Pancreas (tissue), 10 donors: Measurements from ENCODE around the gene CCNI. TPM values are rescaled to one million over a fixed set of nuclear protein-coding genes. Genes with fewer than 3 reads are reported as not detected.
A peak's percentile ranks its signal among the peaks of the same experiment; 100 is the strongest.
"Not testable (repeated sequence)": the region's sequence is repeated elsewhere in the genome, so short reads cannot be mapped to it uniquely, and the experiment has no call there.

ENCODE experiments used
- ATAC-seq, 4 donors: fragments of 200-7000 bp; cut with Tn5 transposase; one replicate each; pipeline versions ENCODE4 v1.8.0 to v1.9.1; 2020; ENCODE audit warnings: mild to moderate bottlenecking in 4 of 4, moderate library complexity in 4 of 4
- DNase-seq, 6 donors: peaks; one replicate each; pipeline ENCODE4 v3.0.0-alpha.2; 2020
- FAIRE-seq: peaks from 2 replicates; lab custom pipeline; 2012; peaks lifted over from hg19 to GRCh38; lab: Jason Lieb, UNC
- H3K27ac ChIP-seq, 4 donors: fragments of 200-600 bp; sonication (generic); 1 replicate in 3 of 4; 2 replicates in 1 of 4; pipeline versions ENCODE4 v1.5.0 to v1.8.0; 2020
- H3K27me3 ChIP-seq, 4 donors: fragments of 200-600 bp; one replicate each; pipeline ENCODE4 v1.8.0; 2021
- H3K36me3 ChIP-seq, 3 donors: fragments of 200-600 bp; sonication (generic) in 1 of 3; one replicate each; pipeline versions ENCODE4 v1.5.0 to v1.8.0; 2020 to 2021
- H3K4me1 ChIP-seq, 3 donors: fragments of 200-600 bp; one replicate each; pipeline ENCODE4 v1.8.0; 2021
- H3K4me3 ChIP-seq, 4 donors: fragments of 200-600 bp; sonication (generic) in 2 of 4; one replicate each; pipeline versions ENCODE4 v1.5.0 to v1.8.0; 2020 to 2021
- H3K9me3 ChIP-seq, 4 donors: fragments of 200-600 bp; one replicate each; pipeline ENCODE4 v1.8.0; 2021
- CTCF ChIP-seq, 4 donors: fragments of 200-600 bp; sonication (generic) in 3 of 4; IDR thresholded peaks; one replicate each; pipeline versions ENCODE4 v1.5.0 to v1.8.0; 2021; ENCODE audit warnings: antibody characterized with exemption in 4 of 4
- WGBS, 2 donors: extraction: QIAGEN DNeasy Blood & Tissue Kit; methylation state at CpG; one replicate each; pipeline ENCODE4 v1.1.7; 2013; 5-methylcytosine and 5-hydroxymethylcytosine counted together
- intact Hi-C, 3 donors: fragments of 100-400 bp; cut with DNase I; formaldehyde crosslinking; loops; one replicate each; pipeline versions ENCODE4 v1.11.1 to v1.14.2; 2022
- polyA plus RNA-seq, 2 donors: library from polyadenylated mRNA; stranded (reverse); fragments of 200-250 nt; gene quantifications; one replicate each; pipeline ENCODE4 v1.2.3, GENCODE V29; 2013
- total RNA-seq, 6 donors: library from RNA; stranded (reverse); fragmentation: NEBNext Ultra II Directional in 4 of 6; extraction: Animal tissue kit (Norgen Biotek cat#: 25700) in 4 of 6; gene quantifications; one replicate each; pipeline versions ENCODE4 v1.2.1 to v1.2.4, GENCODE V29; 2021 to 2023
- donor health status: healthy with polysubstance abuse.
- donor health status: DM: no; HTN: no; CAD: no; lungs with moderate emphysema.
- donor health status: DM: no; HTN: no; CAD: no.
- donor health status: control.
- donor health status: control.
- donor health status: Bipolar disorder and iron deficiency.
- donor health status: DM: yes; HTN: yes; CAD: no.
- donor health status: DM: no; HTN: no; CAD: no.
- donor health status: DM: no; HTN: no; CAD: no.
- donor health status: DM: yes; HTN: yes; CAD: no.

CCNI gene
- total and polyA plus RNA-seq, 8 donors: 33.3 to 196 (median 152) TPM

GRCh38 chr4:77073981-77074380, 1.8 kb downstream of the CCNI start:
- no peak for FAIRE-seq
- DNase-seq: no peak
- 2 to 3% methylated on average over 5 of the region's 5 CpGs for WGBS, 2 donors
- Histone ChIP-seq H3K4me1 (peaks cover 4 to 34% (median 20%) of the 10 kb centered on the region in 3 donors), H3K27me3 (no peaks in the 10 kb centered on the region), H3K4me3 (peak overlapping the region in 3 of 4 donors; percentile 65 to 74 (median 71)), H3K36me3 (no peaks in the 10 kb centered on the region), H3K27ac (peak overlapping the region in 2 of 4 donors; percentile 95 to 99), H3K9me3 (no peaks in the 10 kb centered on the region)
- no peak for TF ChIP-seq CTCF (IDR thresholded peaks at IDR 0.05)
- ATAC-seq: no peak
- intact Hi-C loops: no loop called here

GRCh38 chr4:77073106-77073809, 2.5 kb downstream of the CCNI start:
- no peak for TF ChIP-seq CTCF (IDR thresholded peaks at IDR 0.05)
- FAIRE-seq: no peak
- Histone ChIP-seq H3K36me3 (no peaks in the 10 kb centered on the region), H3K4me1 (peaks cover 4 to 34% (median 20%) of the 10 kb centered on the region in 3 donors), H3K9me3 (no peaks in the 10 kb centered on the region), H3K27me3 (no peaks in the 10 kb centered on the region), H3K4me3 (peak overlapping the region in 2 of 4 donors; percentile 71 to 74), H3K27ac (peak overlapping the region in 2 of 4 donors; percentile 95 to 99)
- WGBS, 2 donors: 5 to 12% methylated on average over 3 of the region's 3 CpGs
- ATAC-seq: no peak
- no peak for DNase-seq
- intact Hi-C loops: no loop called here

- no peak for FAIRE-seq
- WGBS, 2 donors: 27 to 44% methylated on average over 5 of the region's 5 CpGs
- peak overlapping the region in 1 of 4 donors; percentile 18 for H3K27ac ChIP-seq
- H3K9me3 ChIP-seq: no peaks in the 10 kb centered on the region
- intact Hi-C loops: no loop called here
- ATAC-seq: peak; percentile 9 to 22 (median 16)
- DNase-seq: peak in 4 of 6 donors; percentile 31 to 58 (median 52)
- H3K4me1 ChIP-seq: peaks cover 4 to 31% (median 20%) of the 10 kb centered on the region in 3 donors
- TF ChIP-seq CTCF (IDR thresholded peaks at IDR 0.05): no peak
- H3K27me3 ChIP-seq: no peaks in the 10 kb centered on the region
- peak overlapping the region in 1 of 4 donors; percentile 71 for H3K4me3 ChIP-seq
- H3K36me3 ChIP-seq: no peaks in the 10 kb centered on the region
These were observed 3.5 kb downstream of the CCNI start for GRCh38 chr4:77072195-77072753.

DNA sequence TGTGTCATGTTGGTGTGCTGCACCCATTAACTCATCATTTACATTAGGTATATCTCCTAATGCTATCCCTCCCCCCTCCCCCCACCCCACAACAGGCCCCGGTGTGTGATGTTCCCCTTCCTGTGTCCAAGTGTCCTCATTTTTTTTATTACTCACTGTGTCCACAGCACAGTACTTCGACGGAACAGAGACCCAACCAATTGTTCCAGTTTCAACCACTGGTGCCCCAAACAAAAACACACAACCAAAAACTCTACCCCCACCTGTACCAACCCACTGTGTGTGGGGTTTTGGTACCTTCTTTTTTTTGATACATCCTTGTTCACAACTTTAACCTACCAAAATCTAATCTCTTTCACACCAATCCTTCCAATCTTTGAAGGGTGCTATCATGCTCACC, 6.3 kb downstream of the CCNI start:
- intact Hi-C loops, H3K9me3 ChIP-seq, DNase-seq, ATAC-seq, H3K4me3 ChIP-seq, H3K27ac ChIP-seq, FAIRE-seq, H3K27me3 ChIP-seq: not testable (repeated sequence)
- Histone ChIP-seq H3K36me3 (peaks cover 0 to 13% (median 5%) of the 10 kb centered on the region in 3 donors), H3K4me1 (peaks cover 4 to 26% (median 20%) of the 10 kb centered on the region in 3 donors)
- 77 to 78% methylated on average over 3 of the region's 3 CpGs for WGBS, 2 donors

DNA sequence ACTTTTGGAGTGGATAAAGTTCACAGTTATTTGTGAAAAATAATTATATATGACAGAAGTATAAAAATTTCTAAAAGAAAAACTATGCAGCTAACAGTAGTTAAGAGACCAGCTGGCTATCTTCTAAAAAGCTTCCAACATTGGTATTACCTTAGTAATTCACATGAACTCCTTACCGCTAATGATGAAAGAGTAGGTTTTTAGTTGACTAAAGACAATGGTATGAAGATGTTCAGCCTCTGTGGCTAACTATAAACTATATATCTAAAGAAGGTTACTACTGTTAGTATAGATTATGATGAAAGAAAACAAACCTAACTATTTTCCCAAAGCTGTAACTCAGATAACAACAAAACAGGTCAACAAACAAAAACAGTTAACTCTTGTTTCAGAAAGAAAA, 10.4 kb downstream of the CCNI start:
- no peaks in the 10 kb centered on the region for H3K9me3 ChIP-seq
- TF ChIP-seq CTCF (IDR thresholded peaks at IDR 0.05): no peak
- no peak overlapping the region for H3K27ac ChIP-seq
- no peaks in the 10 kb centered on the region for H3K4me1 ChIP-seq
- ATAC-seq (no peak), FAIRE-seq (peak; percentile 20), DNase-seq (no peak)
- WGBS, 2 donors: 96 to 97% methylated on average over 1 of the region's 1 CpG
- H3K27me3 ChIP-seq: no peaks in the 10 kb centered on the region
- H3K4me3 ChIP-seq: no peak overlapping the region
- intact Hi-C loops: no loop called here
- H3K36me3 ChIP-seq: peaks cover 0 to 25% (median 5%) of the 10 kb centered on the region in 3 donors
